SK-MEL-5 (cell line): ENCODE results near the gene TDRD9. TPM values are rescaled to one million over a fixed set of nuclear protein-coding genes. Genes with fewer than 3 reads are reported as not detected.
A peak's percentile ranks its signal among the peaks of the same experiment; 100 is the strongest.
"Not testable (repeated sequence)": the region's sequence is repeated elsewhere in the genome, so short reads cannot be mapped to it uniquely, and the experiment has no call there.

Source experiments
- DNase-seq: peaks from one replicate; pipeline ENCODE4 v3.0.0-alpha.2; 2016; ENCODE audit warnings: low read depth, low spot score
- in situ Hi-C: cut with HindIII; loops from 2 replicates; pipeline ENCODE4 v1.10.0; 2016; ENCODE audit warnings: low sequenced_read_pairs, high pct_unique_total_duplicates, low pct_unique_long_range_greater_than_20kb
- polyA plus RNA-seq, 2 experiments: library from polyadenylated mRNA; depleted of rRNA; stranded (reverse); fragments of >200 nt; gene quantifications; 2 replicates each; pipeline ENCODE4 v1.2.3, GENCODE V29; 2015
- total RNA-seq: library from RNA; depleted of rRNA; stranded (reverse); fragments of >200 nt; shearing (Covaris generic); gene quantifications from 2 replicates; pipeline ENCODE4 v1.2.3, GENCODE V29; 2014; rRNA removed

The TDRD9 gene, protein sequence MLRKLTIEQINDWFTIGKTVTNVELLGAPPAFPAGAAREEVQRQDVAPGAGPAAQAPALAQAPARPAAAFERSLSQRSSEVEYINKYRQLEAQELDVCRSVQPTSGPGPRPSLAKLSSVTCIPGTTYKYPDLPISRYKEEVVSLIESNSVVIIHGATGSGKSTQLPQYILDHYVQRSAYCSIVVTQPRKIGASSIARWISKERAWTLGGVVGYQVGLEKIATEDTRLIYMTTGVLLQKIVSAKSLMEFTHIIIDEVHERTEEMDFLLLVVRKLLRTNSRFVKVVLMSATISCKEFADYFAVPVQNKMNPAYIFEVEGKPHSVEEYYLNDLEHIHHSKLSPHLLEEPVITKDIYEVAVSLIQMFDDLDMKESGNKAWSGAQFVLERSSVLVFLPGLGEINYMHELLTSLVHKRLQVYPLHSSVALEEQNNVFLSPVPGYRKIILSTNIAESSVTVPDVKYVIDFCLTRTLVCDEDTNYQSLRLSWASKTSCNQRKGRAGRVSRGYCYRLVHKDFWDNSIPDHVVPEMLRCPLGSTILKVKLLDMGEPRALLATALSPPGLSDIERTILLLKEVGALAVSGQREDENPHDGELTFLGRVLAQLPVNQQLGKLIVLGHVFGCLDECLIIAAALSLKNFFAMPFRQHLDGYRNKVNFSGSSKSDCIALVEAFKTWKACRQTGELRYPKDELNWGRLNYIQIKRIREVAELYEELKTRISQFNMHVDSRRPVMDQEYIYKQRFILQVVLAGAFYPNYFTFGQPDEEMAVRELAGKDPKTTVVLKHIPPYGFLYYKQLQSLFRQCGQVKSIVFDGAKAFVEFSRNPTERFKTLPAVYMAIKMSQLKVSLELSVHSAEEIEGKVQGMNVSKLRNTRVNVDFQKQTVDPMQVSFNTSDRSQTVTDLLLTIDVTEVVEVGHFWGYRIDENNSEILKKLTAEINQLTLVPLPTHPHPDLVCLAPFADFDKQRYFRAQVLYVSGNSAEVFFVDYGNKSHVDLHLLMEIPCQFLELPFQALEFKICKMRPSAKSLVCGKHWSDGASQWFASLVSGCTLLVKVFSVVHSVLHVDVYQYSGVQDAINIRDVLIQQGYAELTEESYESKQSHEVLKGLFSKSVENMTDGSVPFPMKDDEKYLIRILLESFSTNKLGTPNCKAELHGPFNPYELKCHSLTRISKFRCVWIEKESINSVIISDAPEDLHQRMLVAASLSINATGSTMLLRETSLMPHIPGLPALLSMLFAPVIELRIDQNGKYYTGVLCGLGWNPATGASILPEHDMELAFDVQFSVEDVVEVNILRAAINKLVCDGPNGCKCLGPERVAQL (N-terminal part only)
- total RNA-seq: not detected in 2 replicates
- polyA plus RNA-seq (2015; cell fraction: cytosol; rRNA removed): 0.02 TPM in 1 of 2 replicates, not detected in the other
- polyA plus RNA-seq (2015; cell fraction: nucleus; rRNA removed): 0.05 TPM in 1 of 2 replicates, not detected in the other

DNA sequence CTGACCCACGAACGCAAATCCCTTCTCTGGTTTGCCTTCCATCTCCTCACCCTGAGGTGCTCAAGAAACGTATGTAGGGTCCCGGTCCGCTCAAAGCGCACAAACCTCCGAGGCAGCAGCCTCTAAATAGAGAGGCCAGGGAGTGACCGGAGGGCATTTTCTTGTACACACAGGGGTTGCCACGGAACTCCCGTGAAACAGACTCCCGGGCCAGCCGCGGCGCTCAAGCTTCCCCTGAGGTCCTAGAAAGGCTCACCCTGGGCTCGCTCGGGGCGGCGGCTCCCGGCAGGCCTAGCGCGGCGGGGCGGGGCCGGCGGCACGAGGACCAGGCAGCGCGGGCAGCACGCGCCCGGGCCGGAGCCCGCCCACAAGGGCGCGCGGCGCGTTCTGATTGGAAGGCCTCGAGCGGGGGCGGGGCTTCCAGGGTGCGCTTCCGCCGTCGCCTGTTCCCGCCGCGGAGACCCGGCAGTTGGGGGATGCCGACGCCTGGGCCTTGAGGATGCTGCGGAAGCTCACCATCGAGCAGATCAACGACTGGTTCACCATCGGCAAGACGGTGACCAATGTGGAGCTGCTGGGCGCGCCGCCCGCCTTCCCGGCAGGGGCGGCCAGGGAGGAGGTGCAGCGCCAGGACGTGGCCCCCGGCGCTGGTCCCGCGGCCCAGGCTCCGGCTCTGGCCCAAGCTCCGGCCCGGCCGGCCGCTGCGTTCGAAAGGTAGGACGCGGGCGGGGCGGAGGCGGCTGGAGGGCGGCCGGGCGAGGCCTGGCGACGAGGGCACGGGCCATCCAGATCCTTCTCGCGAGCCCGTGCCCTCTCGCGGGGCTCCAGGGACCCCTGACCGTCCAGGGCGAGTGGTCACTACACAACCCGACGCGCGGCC, at the start of gene TDRD9:
TSS of gene TDRD9 (plus strand) at position 446 of the 880 bp plus-strand sequence. CDS start at position 500, 54 bp downstream.
- in situ Hi-C loops: loop anchor here (25.0 kb wide), 2 partner anchors 109 to 116 kb away; no protein-coding TSS in a partner anchor
- DNase-seq: no peak

DNA sequence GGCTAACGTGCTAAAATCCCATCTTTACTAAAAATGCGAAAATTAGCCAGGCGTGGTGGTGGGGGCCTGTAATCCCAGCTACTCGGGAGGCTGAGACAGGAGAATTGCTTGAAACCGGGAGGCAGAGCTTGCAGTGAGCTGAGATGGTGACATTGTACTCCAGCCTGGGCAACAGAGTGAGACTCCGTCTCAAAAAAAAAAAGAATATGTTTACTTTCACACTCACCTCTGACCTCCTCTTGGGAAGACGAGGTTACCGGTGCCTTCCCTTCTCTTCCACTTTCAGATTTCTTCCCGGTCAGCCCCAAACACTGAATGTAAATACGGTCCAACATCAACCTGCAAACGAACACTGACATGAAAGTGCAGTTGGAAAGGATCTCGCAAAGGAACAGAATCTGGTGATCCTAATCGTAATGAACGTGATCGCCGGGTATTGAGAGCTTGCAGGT, 49.1 kb upstream of the TDRD9 start:
- in situ Hi-C loops: no loop called here
- no peak for DNase-seq

DNA sequence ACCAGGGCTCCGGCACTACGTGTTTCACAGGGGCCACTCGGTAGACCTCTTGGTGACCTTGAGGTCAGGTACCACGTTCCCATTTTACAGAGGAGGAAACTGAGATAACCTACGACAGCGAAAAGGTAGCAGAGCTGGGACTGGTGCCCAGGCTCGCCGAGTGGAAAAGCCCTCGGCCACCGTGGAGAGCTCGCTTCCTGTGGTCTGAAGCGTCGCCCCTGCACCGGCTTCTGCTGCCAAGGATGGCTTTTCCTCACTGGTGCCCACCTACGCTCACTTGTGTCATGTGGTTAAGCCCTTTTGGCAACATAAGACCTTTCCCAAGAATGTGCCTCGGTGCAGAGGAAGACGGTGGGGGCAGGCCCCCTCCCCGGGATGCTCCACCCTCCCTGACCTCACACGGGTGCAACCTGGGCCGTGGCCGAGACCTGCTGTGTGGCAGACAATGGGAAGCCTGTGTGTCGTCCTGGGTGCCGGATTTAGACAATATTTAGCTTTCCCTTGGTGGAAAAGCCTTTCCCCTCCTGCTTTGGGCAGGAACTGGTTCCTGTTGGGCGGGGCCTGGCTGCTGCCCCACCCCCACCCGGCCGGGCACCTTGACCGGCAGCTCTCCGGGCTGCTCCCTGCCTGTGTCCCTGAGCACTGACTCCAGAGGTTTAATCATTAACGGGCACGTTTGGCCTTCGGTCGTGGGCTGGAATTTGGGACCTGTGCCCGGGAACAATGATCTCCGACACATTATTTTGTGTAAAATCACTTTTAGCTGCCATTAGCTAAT, 48.5 kb upstream of the TDRD9 start:
- in situ Hi-C loops: no loop called here
- peak; percentile 8 for DNase-seq

DNA sequence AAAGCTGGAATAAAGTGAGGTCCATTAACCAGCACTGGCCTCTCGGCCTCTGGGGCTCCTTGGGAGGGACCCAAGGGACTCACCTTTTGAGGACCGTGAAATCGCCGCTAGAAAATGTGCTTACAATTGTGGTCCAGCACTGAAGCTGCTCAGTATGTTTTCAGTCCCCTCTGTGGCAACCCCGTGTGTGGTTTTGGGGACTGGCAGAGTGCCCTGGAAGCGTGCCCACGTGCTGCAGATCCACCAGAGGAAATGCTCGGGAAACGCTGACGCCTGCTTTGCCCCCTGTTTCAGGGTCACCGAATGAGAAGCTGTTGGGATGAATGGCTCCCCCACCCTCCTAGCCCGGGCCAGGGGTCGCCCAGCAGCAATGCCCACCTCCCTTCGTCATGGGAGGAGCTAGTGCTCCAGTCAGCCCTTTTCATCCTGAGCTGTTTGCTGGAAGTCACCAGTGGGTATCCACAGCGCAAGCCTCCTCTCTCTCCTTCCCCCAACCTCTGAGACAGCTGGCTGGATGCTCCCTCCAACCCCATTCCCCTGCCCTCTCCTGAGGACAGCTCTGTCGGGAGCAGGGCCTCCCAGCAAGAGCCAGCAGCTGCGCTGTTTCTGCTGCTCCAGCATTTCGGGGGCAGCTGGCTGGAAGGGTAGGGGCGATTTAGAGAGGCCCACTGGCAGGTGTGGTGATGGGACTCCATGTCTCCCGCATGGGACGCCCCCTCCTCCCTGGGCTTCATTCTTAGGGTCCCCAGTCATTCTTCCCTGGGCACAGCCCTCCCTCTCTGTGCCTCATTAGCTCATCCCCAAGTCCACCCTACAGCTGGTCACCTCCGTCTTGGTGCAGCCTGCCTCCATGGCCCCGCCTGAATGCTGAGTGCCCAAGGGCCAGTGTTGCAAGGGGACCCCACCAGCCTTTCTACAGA, 47.6 kb upstream of the TDRD9 start:
- in situ Hi-C loops: no loop called here

DNA sequence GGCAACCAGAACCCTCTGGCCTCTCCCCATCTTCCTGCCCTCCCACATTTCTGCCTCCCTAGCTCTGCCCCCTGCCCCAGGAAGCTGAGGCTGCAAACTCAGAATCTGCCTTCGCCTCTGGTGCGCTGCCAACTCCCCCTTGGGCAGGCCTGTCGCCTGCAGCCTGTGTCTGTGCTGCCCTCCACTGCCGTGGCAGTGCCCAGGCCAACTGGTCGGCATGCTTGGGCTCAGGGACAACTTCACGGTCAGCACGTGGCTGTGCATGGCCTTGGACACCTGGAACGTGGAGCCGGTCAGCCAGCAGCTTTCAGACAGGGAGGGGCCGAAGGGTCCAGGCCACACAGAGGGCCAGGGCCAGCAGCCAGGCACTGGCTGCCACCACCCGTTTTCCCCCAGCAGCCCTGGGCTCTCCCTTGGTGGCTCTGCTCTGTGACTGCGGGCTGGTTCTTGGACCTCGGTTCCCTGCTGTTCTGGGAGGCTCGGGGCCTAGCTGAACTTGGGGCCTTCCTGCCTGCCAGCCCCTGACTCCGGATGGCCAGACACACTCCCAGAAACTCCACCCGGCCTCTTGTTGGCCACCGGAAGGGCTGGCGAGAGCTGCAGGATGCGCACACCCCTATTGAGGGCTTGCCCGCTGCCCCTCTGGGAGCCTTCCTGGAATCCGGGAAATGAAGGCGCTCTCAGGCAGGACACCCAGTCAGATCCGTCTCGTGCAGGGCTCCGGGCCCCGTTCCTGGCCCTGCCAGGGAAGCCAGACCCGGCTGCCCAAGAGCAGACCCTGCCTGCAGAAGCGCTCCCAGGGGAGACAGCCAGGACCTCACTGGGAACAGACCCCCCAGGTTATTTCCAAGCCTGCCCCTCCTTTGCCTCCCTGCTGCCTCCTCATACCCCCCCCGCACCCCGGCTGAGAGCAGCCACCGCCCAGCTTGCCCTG, 46.7 kb upstream of the TDRD9 start:
- DNase-seq: no peak

More for the DNA sequence above, 47.6 kb upstream of the TDRD9 start:
- DNase-seq: no peak

DNA sequence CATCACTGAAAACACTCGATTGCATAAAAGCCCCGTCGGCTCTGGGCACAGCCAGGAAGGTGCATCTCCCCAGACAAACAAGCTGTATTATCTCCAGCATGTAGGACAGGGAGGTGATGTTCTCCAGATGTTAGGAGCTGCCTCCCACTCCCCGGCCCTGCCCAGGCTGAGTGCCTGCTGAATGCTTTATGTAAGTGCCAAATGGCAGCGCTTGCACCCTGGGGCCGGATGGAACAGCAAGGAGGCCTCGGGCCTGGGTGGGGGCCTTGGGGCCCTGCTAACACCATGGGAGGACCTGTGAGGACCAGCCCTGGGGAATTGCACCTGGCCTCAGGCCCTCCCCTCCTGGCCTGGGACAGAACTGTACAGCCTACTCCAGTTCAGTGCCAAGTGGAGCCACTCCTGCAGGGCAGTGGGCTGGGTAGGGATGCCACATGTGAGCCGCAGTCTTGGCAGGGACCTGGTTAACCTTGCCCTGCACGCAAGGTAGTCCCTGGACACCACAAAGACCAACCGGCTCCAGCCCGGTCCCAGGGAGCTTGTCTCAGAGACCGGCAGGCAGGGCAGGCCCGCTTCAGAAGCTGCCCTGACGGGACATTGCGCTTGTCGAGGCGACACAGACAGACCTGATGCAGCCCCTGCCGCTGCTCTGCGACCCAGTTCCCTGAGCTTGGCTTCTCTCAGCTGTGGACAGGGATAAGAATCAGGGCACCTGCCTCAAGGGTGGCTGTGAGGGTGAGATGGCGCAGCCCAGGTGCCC, 45.6 kb upstream of the TDRD9 start:
- no peak for DNase-seq
- in situ Hi-C loops: no loop called here

More for the DNA sequence above, 46.7 kb upstream of the TDRD9 start:
- in situ Hi-C loops: no loop called here

DNA sequence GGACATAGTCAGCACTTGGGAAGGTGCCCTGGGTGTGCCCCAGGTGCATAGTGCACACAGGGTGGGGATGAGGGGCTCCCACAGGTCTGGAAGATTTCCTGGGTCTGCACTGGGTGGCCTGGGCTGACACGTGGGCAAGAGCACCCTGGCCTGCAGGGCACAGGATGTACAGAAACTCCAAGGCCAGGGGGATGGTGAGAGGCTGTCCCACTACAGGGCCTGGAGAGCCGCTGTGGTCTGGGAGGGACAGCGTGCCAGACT, 45.1 kb upstream of the TDRD9 start:
- DNase-seq: no peak
- in situ Hi-C loops: no loop called here

DNA sequence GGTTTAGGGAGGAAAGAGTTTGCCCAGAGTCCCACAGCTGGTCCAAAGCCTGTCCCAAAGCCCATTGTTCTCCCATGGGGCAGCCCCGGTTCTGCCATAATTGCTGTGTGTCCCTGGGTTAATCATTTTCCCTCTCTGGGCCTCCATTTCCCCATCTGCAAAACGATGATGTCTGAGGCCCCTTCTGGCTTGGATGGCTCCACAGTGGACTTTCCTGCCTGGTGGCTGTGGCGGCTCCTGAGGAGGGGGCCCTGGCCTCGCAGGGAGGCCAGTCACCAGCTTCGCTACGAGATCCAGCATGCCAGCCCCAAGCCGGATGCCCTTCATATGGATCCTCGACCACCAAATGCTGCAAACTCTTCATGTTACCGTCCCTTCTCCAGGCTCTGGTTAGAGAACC, 43.4 kb upstream of the TDRD9 start:
- no peak for DNase-seq
- in situ Hi-C loops: no loop called here

DNA sequence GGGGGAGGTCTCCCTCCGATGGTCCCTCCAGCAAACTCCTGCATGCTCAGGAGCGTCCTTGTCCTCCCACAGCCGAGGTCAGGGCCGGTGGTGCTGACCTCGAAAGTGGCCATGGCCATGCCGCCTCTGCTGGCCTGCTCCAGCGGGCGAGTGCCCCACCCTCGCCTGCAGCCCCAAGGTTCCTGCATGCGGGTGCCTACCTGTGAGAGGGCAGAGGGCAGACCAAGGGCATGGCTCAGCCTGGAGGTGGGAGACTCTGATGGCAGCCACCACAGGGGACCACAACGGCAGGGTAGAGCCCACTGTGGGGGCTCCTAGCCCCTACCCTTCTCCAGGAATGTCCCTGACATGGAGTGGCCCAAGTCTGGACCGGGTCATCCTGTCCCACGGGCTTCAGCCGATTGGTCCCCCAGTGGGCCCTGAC, 42.7 kb upstream of the TDRD9 start:
- in situ Hi-C loops: no loop called here
- DNase-seq: no peak

DNA sequence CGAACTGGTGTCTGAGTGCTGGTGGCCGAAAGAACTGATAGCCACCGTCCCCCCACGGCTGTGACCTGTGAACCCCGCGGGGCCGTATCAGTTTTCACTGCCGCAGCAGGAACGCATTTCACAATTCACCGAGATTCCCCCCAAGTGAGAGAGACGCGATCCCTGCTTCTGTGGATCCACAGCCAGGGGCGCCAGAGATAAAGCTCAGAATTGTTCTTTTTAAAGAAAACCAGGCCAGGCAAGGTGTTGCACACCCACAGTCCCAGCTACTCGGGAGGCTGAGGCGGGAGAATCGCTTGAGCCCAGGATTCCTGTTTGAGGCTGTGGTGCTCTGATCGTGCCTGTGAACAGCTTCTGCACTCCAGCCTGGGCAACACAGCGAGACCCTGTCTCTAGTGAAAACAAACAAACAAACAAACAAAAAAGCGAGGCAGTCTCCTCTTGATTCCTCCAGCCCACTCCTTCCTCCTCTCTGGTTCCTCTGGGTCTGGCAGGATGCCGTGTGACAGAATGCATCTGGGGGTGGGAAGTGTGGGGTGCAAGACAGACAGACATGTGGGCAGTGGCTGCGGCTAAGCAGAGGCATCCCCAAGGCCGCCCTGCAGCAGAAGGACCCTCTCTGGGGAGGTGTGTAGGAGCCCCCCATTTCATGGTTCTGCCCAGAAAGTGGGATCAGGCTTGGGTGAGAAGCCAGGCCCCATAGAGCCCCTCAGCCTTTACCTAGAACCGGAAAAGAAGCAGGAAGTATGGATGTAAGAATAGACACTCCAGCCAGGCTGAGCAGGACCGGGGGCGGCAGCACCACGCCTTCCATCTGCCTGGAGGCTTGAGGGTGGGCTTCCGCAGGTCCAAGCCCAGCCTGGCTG, 41.7 kb upstream of the TDRD9 start:
- in situ Hi-C loops: no loop called here
- DNase-seq: no peak

DNA sequence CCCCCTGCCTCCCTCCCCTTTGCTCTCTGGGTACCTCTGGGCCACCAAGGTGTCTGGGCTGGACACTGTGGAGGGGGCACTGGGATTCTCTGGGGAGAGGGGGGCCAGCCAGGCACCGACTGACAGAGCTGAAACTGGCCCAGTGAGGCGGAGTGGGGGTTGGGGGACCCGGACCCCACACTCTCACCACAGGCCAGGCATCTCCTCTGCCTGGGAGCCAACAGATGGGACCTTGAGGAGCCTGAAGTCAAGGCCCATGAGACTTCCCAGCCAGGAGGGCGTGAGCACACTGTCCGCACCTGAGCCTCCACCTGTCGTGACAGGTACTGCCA, 41.1 kb upstream of the TDRD9 start:
- in situ Hi-C loops: no loop called here
- DNase-seq: no peak

DNA sequence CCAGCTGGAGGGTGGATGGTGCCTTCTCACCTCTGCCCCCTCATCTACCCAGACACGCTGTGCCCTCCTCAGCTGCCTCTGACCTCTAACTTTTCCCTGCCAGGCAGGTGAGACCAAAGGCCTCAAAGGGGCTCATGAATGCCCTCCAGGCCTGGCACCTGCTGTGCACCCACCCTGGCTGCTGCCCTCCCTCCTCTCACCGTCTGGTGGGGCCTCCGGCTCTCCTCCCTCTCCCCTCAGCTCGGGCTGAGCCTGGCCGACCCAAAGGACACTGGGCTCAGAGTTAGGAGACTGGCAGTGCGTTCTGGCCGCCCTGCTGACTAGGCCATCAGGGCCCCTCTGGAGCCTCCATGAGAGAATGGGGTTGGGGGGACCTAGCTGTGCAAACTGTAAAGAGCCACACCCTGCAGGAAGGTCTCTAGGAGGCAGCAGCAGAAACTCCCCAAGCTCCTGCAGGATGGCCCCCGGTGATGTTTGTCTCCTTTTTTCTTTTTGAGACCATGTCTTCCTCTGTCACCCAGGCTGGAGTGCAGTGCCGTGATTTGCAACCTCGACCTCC, 40.6 kb upstream of the TDRD9 start:
- no peak for DNase-seq
- in situ Hi-C loops: no loop called here

DNA sequence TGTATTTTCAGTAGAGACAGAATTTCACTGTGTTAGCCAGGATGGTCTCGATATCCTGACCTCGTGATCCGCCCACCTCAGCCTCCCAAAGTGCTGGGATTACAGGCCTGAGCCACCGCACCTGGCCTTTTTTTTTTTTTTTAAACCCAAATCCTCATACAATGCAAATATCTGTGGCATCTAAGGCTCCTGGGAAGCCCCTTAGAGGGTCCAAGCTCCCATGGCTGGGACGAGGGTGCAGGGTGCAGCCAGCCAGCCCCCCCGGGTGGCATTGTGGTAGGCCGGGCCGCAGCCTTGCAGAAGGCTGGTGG, 39.3 kb upstream of the TDRD9 start:
- DNase-seq, in situ Hi-C loops: not testable (repeated sequence)
